HEK293 (cell line): ENCODE results near the gene THRSP.

ENCODE experiments used
- CTCF ChIA-PET: fragments of 350-600 bp; formaldehyde crosslinking; extraction: SDS; loops from one replicate; lab custom pipeline; 2021; ENCODE audit warnings: antibody characterized with exemption; lab: Yijun Ruan, JAX
- POLR2A ChIA-PET: fragments of 300-600 bp; formaldehyde crosslinking; extraction: SDS; loops from one replicate; lab custom pipeline; 2020; ENCODE audit warnings: antibody characterized with exemption, inconsistent platforms; lab: Yijun Ruan, JAX
- H3K27ac ChIP-seq: fragments of 200-500 bp; sonication (Bioruptor generic); 2 replicates; pipeline ENCODE4 v1.5.1; 2014; ENCODE audit warnings: low read depth, low read length, control low read depth, inconsistent platforms; ENCODE audit errors: extremely low read depth
- H3K36me3 ChIP-seq, 2 experiments: fragments of 200-500 bp in 1 of 2; sonication (Bioruptor generic) in 1 of 2; 1 replicate in 1 of 2; 2 replicates in 1 of 2; pipeline ENCODE4 v1.5.1; 2014 to 2017; ENCODE audit warnings: inconsistent platforms in 2 of 2, low read length in 2 of 2; ENCODE audit not compliant: control insufficient read depth in 2 of 2, insufficient read depth in 1 of 2
- H3K4me1 ChIP-seq: fragments of 200-500 bp; sonication (Bioruptor generic); 2 replicates; pipeline ENCODE4 v1.5.1; 2014; ENCODE audit warnings: mild to moderate bottlenecking, low read length, inconsistent platforms; ENCODE audit not compliant: control insufficient read depth, insufficient read depth
- H3K4me3 ChIP-seq: 2 replicates; pipeline ENCODE4 v1.5.1; 2011; ENCODE audit warnings: low read depth, mild to moderate bottlenecking, control low read depth, low read length, moderate library complexity
- H3K9me3 ChIP-seq: fragments of 200-500 bp; sonication (Bioruptor generic); 2 replicates; pipeline ENCODE4 v1.5.1; 2014; ENCODE audit warnings: low read depth, low read length, inconsistent platforms; ENCODE audit not compliant: control insufficient read depth, insufficient read depth
- KLF8 ChIP-seq: fragments of 450-650 bp; formaldehyde crosslinking; IDR thresholded peaks from 2 replicates; pipeline ENCODE4 v1.5.1; 2016; ENCODE audit warnings: missing biosample characterization, missing genetic modification characterization
- PRDM10 ChIP-seq: fragments of 450-650 bp; formaldehyde crosslinking; IDR thresholded peaks from 2 replicates; pipeline ENCODE4 v1.5.1; 2016; ENCODE audit warnings: missing biosample characterization, missing genetic modification characterization
- ZNF223 ChIP-seq: fragments of 450-650 bp; formaldehyde crosslinking; IDR thresholded peaks from 2 replicates; pipeline ENCODE4 v1.5.1; 2016; ENCODE audit warnings: missing biosample characterization, missing genetic modification characterization
- ZNF335 ChIP-seq: fragments of 450-650 bp; formaldehyde crosslinking; conservative IDR thresholded peaks from 2 replicates; pipeline ENCODE4 v1.5.1; 2016; ENCODE audit warnings: missing biosample characterization, missing genetic modification characterization
- ZNF354C ChIP-seq: fragments of 450-650 bp; formaldehyde crosslinking; IDR thresholded peaks from 2 replicates; pipeline ENCODE4 v1.5.1; 2016; ENCODE audit warnings: missing biosample characterization, missing genetic modification characterization, low read depth, borderline replicate concordance
- ZNF394 ChIP-seq: fragments of 450-650 bp; formaldehyde crosslinking; IDR thresholded peaks from 2 replicates; pipeline ENCODE4 v1.5.1; 2016; ENCODE audit warnings: missing biosample characterization, missing genetic modification characterization, mild to moderate bottlenecking, moderate library complexity, borderline replicate concordance
- ZNF610 ChIP-seq: fragments of 450-650 bp; formaldehyde crosslinking; IDR thresholded peaks from 2 replicates; pipeline ENCODE4 v1.5.1; 2016; ENCODE audit warnings: missing biosample characterization, missing genetic modification characterization, borderline replicate concordance
- ZNF777 ChIP-seq: fragments of 450-650 bp; formaldehyde crosslinking; IDR thresholded peaks from 2 replicates; pipeline ENCODE4 v1.5.1; 2017; ENCODE audit warnings: missing biosample characterization, missing genetic modification characterization, borderline replicate concordance
- ZSCAN30 ChIP-seq: fragments of 450-650 bp; IDR thresholded peaks from 2 replicates; pipeline ENCODE4 v1.5.1; 2018; ENCODE audit warnings: missing biosample characterization, mild to moderate bottlenecking, missing genetic modification characterization, moderate library complexity
- TF ChIP-seq, protein P1 (sequence below): fragments of 450-650 bp; formaldehyde crosslinking; IDR thresholded peaks from 2 replicates; pipeline ENCODE4 v1.5.1; 2016; ENCODE audit warnings: missing biosample characterization, missing genetic modification characterization
- TF ChIP-seq, protein P2 (sequence below): fragments of 450-650 bp; formaldehyde crosslinking; IDR thresholded peaks from 2 replicates; pipeline ENCODE4 v1.5.1; 2016; ENCODE audit warnings: missing biosample characterization, missing genetic modification characterization

The THRSP gene

GRCh38 chr11:78048561-78048960, 15.1 kb upstream of the THRSP start (continued):
- TF ChIP-seq, protein P1, sequence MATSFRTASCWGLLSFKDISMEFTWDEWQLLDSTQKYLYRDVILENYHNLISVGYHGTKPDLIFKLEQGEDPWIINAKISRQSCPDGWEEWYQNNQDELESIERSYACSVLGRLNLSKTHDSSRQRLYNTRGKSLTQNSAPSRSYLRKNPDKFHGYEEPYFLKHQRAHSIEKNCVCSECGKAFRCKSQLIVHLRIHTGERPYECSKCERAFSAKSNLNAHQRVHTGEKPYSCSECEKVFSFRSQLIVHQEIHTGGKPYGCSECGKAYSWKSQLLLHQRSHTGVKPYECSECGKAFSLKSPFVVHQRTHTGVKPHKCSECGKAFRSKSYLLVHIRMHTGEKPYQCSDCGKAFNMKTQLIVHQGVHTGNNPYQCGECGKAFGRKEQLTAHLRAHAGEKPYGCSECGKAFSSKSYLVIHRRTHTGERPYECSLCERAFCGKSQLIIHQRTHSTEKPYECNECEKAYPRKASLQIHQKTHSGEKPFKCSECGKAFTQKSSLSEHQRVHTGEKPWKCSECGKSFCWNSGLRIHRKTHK (tag by site-specific recombination), result no peak
- TF ChIP-seq, all 188 proteins: peak for 0

DNA sequence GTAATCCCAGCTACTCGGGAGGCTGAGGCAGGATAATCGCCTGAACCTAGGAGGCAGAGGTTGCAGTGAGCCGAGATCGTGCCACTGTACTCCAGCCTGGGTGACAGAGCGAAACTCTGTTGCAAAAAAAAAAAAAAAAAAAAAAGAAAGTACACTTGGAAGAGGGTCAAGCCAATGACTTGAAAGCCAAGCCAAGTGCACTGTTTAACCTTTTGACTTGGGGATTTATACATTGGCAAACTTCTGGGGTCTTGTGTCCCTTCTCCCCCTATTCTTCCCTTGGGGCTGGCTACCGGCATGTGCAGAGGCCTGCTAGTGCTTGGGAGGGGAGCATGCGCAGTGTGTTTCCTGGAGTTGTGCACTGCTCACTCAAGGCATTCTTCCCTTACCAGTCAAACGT, 14.3 kb upstream of the THRSP start:
- TF ChIP-seq ZNF777 (tag by site-specific recombination), result no peak
- no peak for TF ChIP-seq KLF8 (tag by site-specific recombination)
- TF ChIP-seq PRDM10 (tag by site-specific recombination), result peak; percentile 76
- TF ChIP-seq ZNF223, result no peak
- no peak for TF ChIP-seq ZSCAN30 (tag by site-specific recombination)
- TF ChIP-seq, all 188 proteins: peak for 1
- H3K4me1 ChIP-seq, result no peaks in the 10 kb centered on the region
- POLR2A ChIA-PET, result no interaction called here

GRCh38 chr11:78050964-78051831, 12.5 kb upstream of the THRSP start:
- Histone ChIP-seq H3K27ac (no peak overlapping the region), H3K36me3 (no peaks in the 10 kb centered on the region), H3K4me1 (no peaks in the 10 kb centered on the region), H3K4me3 (no peak overlapping the region), H3K9me3 (no peaks in the 10 kb centered on the region)
- ChIA-PET POLR2A (interaction anchor here (0.6 kb wide), 1 partner anchor 88 kb away, joined by 5 read pairs; the partner anchor contains the start of gene ALG8), CTCF (interaction anchor here (0.6 to 0.9 kb wide), 2 partner anchors 8 to 232 kb away, joined by 3 read pairs; no protein-coding TSS in a partner anchor)
- TF ChIP-seq, protein P2, sequence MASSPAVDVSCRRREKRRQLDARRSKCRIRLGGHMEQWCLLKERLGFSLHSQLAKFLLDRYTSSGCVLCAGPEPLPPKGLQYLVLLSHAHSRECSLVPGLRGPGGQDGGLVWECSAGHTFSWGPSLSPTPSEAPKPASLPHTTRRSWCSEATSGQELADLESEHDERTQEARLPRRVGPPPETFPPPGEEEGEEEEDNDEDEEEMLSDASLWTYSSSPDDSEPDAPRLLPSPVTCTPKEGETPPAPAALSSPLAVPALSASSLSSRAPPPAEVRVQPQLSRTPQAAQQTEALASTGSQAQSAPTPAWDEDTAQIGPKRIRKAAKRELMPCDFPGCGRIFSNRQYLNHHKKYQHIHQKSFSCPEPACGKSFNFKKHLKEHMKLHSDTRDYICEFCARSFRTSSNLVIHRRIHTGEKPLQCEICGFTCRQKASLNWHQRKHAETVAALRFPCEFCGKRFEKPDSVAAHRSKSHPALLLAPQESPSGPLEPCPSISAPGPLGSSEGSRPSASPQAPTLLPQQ (tag by site-specific recombination), result peak; percentile 68; the same call in 1 of the 2 replicates
- TF ChIP-seq ZNF394 (tag by site-specific recombination) (no peak), ZNF335 (tag by site-specific recombination) (peak; percentile 28; the same call in 1 of the 2 replicates), ZNF610 (tag by site-specific recombination) (no peak), ZNF354C (tag by site-specific recombination) (no peak)

More for the DNA sequence above, 14.3 kb upstream of the THRSP start:
- H3K9me3 ChIP-seq, result no peaks in the 10 kb centered on the region
- H3K27ac ChIP-seq, result no peak overlapping the region
- H3K36me3 ChIP-seq, result no peaks in the 10 kb centered on the region
- H3K4me3 ChIP-seq, result no peak overlapping the region
- CTCF ChIA-PET, result no interaction called here
